GM13976 (cell line): ENCODE results near the gene DDIAS.
"Not testable (repeated sequence)": the region's sequence is repeated elsewhere in the genome, so short reads cannot be mapped to it uniquely, and the experiment has no call there.

Experiments
- DNase-seq: peaks from one replicate; pipeline ENCODE4 v3.0.0; 2012; ENCODE audit warnings: low spot score
- CTCF ChIP-seq: IDR thresholded peaks from 2 replicates; pipeline ENCODE4 v1.5.1; 2012; ENCODE audit warnings: borderline replicate concordance, mild to moderate bottlenecking; ENCODE audit not compliant: insufficient read depth; ENCODE audit errors: extremely low read depth, missing control alignments, control extremely low read depth
- in situ Hi-C: fragments of 300-500 bp; cut with MboI; formaldehyde crosslinking; loops from one replicate; pipeline ENCODE4 v1.12.0; 2022; ENCODE audit warnings: low sequenced_read_pairs, mixed read lengths, inconsistent platforms; ENCODE audit not compliant: unreplicated experiment

Gene DDIAS

GRCh38 chr11:82909015-82909640 lies 7.6 kb downstream of the DDIAS start:
- in situ Hi-C loops: loop anchor here (10.0 kb wide), 1 partner anchor 166 kb away; the partner anchor contains the start of gene RAB30

DNA sequence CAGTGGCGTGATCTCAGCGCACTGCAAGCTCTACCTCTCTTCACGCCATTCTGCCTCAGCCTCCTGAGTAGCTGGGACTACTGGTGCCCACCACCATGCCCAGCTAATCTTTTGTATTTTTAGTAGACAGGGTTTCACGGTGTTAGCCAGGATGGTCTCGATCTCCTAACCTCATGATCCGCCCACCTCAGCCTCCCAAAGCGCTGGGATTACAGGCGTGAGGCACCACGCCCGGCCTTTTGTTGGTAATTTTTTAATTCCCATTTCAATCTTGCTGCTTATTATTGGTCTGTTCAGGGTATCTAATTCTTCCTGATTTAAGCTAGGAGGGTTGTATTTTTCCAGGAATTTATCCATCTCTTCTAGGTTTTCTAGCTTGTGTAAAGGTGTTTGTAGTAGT lies 18.2 kb downstream of the DDIAS start:
- in situ Hi-C loops: not testable (repeated sequence)

More at GRCh38 chr11:82909015-82909640, 7.6 kb downstream of the DDIAS start:
- no peak for DNase-seq
- no peak for TF ChIP-seq CTCF

GRCh38 chr11:82920227-82920626 lies 18.7 kb downstream of the DDIAS start:
- in situ Hi-C loops, DNase-seq: not testable (repeated sequence)

More for the DNA sequence above, 18.2 kb downstream of the DDIAS start:
- not testable (repeated sequence) for DNase-seq

DNA sequence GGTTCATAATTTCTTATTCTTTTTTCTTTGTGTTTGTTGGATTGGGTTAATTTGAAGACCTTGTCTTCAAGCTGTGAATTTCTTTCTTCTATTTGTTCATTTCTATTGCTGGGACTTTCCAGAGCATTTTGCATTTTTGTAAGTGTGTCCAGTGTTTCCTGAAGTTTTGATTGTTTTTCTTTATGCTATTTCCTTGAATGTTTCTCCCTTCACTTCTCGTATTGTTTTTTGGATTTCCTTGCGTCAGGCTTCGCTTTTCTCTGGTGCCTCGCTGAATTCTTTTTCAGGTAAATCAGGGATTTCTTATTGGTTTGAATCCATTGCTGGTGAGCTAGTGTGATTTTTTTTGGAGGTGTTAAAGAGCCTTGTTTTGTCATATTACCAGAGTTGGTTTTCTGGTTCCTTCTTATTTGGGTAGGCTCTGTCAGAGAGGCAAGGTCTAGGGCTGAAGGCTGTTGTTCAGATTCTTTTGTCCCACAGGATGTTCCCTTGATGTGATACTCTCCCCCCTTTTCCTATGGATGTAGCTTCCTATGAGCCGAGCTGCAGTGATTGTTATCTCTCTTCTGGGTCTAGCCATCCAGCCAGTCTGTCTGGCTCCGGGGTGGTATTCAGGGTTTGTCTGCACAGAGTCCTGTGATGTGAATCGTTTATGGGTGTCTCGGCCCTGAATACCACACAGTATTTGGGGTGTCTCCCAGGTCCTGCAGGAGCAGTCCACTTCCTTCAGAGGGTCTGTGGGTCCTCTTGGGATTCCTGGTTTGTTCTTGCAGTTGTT lies 21.0 kb downstream of the DDIAS start:
- in situ Hi-C loops: not testable (repeated sequence)

GRCh38 chr11:82924522-82925224 lies 23.1 kb downstream of the DDIAS start:
- TF ChIP-seq CTCF: no peak
- no peak for DNase-seq
- in situ Hi-C loops: no loop called here

More for the DNA sequence above, 21.0 kb downstream of the DDIAS start:
- DNase-seq: not testable (repeated sequence)

DNA sequence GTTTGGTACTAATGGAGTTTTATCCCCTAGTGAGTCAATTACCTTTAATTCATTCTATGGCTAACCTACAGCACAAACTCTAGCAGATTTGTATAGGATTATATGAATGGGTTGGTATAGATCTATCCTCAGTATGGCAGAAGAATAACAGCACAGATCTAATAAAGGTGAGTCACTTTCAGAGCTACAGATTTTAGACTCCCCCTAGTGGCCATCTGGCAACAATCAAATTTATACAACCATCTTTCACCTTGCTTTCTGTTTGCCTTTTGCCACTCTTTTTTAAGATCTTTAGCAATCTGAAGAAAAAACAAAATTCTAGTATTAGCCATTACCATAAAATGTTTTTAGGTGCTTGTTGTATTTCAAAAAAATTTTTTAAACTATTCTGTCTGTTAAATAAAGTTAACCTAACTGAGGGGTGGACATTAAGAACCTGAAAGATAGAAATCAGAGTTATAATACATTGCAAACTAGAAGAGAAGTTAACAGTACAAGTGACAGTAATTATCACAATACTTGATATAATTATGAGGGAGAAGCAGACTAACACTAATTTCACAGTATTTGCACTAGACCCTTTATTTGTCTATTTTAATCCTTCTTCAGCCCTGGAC lies 25.8 kb downstream of the DDIAS start:
- DNase-seq: peak; percentile 64
- TF ChIP-seq CTCF: peak; percentile 63
- in situ Hi-C loops: no loop called here

GRCh38 chr11:82929121-82929520 lies 27.6 kb downstream of the DDIAS start:
- in situ Hi-C loops: no loop called here
- no peak for DNase-seq
- TF ChIP-seq CTCF: no peak

DNA sequence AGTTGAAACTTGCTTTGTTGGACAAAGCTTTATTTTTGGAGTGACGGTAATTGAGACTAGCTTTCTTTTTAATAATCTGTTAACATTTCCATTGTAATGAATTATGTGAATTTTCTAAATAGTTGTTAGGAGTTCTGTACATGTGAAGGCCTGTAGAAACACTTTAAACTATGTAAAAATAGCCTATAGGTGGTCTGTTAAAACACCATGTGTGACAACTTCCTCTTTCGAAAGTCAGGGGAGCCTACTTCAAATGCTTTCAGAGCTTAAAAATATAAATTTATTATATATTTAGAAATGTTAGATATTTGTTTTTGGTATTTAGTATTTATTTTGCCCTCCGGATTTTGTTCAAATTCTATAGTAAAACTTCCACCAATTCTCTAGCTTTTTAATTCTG lies 28.7 kb downstream of the DDIAS start:
- in situ Hi-C loops: no loop called here
- TF ChIP-seq CTCF: no peak
- DNase-seq: peak; percentile 26
